ENCODE measurements around the gene STRC.
"Not testable (repeated sequence)": the region's sequence is repeated elsewhere in the genome, so short reads cannot be mapped to it uniquely, and the experiment has no call there.

STRC gene

DNA sequence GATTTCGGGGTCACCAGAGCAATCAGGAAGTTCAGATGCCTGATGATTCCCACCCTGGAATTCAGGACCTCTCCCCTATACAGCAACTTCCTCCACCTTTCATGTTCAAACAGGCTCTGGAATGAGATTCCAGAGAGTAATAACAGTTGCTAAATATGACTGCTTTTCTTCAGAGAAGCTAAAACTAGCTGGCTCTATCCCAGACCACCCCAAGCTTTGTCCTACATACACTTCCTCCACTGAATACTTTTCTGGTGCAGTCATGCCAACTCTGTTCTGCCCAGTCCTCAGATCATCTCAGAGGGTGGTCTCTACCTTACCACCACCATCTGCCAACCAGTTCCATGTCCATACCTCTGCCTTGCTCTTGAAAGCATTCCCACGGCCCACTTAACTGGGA is 52.0 kb downstream of the STRC start:
- DNase-seq (ENCODE audit: low spot score); FAIRE-seq: not testable (repeated sequence)

DNA sequence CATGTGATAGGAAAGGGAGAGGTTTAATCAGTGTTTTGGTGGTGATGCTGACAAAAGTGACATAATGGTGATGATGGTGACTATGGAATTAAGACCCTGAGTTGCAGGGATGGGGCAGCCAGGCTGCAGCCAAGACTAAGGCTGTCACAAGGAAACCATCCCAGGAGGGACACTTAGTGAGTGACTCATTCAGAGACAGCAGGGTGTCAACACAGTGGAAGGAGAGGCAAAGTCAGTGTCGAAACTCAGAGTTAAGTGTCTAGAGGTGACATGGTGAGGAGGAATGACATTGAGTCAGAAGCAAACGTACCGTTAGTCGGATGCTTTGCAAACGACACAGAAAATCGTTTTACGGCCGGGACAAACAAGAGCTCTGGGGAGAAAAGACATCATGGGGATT is 54.8 kb downstream of the STRC start:
- not testable (repeated sequence) for FAIRE-seq; DNase-seq (ENCODE audit: low spot score)

DNA sequence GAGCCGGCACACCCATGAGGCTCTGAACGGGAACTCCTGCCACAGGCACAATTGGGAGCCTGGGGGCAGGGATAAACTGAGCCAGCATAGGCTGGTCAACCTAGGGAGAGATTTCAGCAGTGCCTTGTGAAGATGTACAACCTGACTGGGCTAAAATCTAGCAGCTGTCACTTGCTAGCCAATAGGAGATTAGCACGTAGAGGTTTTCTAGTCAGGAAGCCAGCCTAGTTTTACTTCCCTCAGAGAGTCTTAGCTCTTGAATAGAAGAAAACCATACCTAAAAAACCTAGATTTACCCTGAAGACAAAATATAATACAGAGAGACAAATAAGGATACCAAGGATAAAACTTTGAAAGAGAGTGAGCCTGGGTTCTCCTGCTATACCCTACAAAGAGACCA is 55.8 kb downstream of the STRC start:
- DNase-seq (ENCODE audit: low spot score); FAIRE-seq: not testable (repeated sequence)

DNA sequence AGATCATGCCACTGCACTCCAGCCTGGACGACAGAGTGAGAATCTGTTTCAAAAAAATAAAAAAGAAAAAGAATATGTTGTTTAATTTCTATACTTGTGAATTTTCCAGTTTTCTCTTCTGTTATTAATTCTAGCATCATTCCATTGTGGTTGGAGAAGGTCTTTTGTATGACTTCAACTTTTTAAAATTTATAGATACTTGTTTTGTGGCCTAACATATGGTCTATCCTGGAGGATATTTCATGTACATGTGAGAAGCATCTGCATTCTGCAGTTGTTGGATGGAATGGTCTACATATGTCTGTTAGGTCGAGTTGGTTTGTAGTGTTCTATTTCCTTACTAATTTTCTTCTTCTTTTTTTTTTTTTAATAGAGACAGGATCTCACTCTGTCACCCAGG is 65.6 kb downstream of the STRC start:
- no peak for DNase-seq (ENCODE audit: low spot score)
- FAIRE-seq, result no peak

DNA sequence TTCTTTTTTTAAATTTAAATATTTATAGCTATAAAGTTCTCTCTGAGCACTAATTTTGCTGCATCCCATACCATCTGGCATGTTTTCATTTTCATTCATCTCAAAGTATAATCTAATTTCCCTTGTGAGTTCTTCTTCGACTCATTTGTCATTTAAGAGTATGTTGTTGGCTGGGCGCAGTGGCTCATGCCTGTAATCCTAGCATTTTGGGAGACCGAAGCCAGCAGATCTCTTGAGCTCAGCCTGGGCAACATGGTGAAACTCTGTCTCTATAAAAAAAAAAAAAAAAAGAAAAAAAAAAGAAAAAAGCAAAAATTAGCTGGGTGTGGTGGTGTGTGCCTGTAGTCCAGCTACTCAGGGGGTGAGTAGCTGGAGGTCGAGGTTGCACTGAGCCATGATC is 66.3 kb downstream of the STRC start:
- FAIRE-seq (no peak), DNase-seq (ENCODE audit: low spot score) (no peak)

DNA sequence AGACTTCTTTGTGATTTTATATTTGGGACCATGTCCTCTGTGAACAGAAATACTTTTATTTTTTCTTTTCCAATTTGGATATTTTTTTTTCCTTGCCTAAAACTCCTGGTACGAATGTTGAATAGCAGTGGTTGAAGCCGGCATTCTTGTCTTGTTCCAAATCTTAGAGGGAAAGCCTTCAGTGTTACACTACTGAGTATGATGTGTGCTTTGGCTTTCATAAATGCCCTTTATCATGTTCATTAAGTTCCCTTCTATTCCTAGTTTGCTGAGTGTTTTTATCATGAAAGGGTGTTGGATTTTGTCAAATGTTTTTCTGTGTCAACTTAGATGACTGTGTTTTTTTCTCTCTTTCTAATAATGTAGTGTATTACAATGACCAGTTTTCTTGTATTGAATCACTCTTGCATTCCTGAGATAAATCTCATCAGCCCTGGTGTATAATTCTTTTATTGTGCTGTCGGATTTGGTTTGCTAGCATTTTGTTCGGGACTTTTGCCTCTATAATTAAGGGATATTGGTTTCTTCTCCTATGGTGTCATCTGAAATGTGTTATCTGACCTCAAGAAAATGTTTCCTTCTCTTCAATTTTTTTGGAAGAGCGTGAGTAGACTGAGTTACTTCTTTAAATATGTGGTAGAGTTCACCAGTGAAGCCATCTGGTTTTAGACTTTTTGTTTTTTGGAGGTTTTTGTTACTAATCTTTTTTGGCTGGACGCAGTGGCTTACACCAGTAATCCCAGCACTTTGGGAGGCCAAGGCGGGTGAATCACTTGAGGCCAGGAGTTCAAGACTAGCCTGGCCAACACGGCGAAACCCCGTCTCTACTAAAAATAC is 67.9 kb downstream of the STRC start:
- no peak for DNase-seq (ENCODE audit: low spot score)
- FAIRE-seq, result no peak

Data from urothelium cell line (cell line).